Liver (tissue), 9 donors: ENCODE data around the gene HK2. TPM values are rescaled to one million over a fixed set of nuclear protein-coding genes. Genes with fewer than 3 reads are reported as not detected.

Source experiments
- DNase-seq: peaks from one replicate; pipeline ENCODE4 v3.0.0-alpha.2; 2017; ENCODE audit warnings: low spot score
- H3K27ac ChIP-seq, 2 donors: one replicate each; pipeline ENCODE4 v1.7.0; 2013; ENCODE audit warnings: inconsistent platforms in 2 of 2, low read length in 2 of 2, control low read depth in 1 of 2, low read depth in 1 of 2, mild to moderate bottlenecking in 1 of 2
- H3K27me3 ChIP-seq, 4 donors: one replicate each; pipeline versions ENCODE4 v1.6.1 to v1.7.0; 2013; ENCODE audit warnings: low read length in 3 of 4, inconsistent platforms in 1 of 4, mild to moderate bottlenecking in 1 of 4, moderate library complexity in 1 of 4; ENCODE audit not compliant: control insufficient read depth in 4 of 4, insufficient read depth in 4 of 4
- H3K36me3 ChIP-seq, 4 donors: one replicate each; pipeline versions ENCODE4 v1.6.1 to v1.7.0; 2013; ENCODE audit warnings: low read length in 3 of 4, mild to moderate bottlenecking in 3 of 4, low read depth in 1 of 4, moderate library complexity in 1 of 4; ENCODE audit not compliant: control insufficient read depth in 4 of 4, insufficient read depth in 3 of 4
- H3K4me1 ChIP-seq, 4 donors: one replicate each; pipeline versions ENCODE4 v1.6.1 to v1.7.0; 2013; ENCODE audit warnings: low read length in 3 of 4, mild to moderate bottlenecking in 3 of 4, moderate library complexity in 1 of 4; ENCODE audit not compliant: control insufficient read depth in 4 of 4, insufficient read depth in 4 of 4
- H3K4me3 ChIP-seq, 3 donors: one replicate each; pipeline versions ENCODE4 v1.6.1 to v1.7.0; 2013; ENCODE audit warnings: low read length in 3 of 3, control low read depth in 1 of 3, low read depth in 1 of 3, mild to moderate bottlenecking in 1 of 3
- H3K9ac ChIP-seq, 2 donors: one replicate each; pipeline ENCODE4 v1.7.0; 2013; ENCODE audit warnings: low read length in 2 of 2, mild to moderate bottlenecking in 2 of 2, moderate library complexity in 2 of 2, control low read depth in 1 of 2, low read depth in 1 of 2
- H3K9me3 ChIP-seq, 4 donors: one replicate each; pipeline versions ENCODE4 v1.6.1 to v1.7.0; 2013; ENCODE audit warnings: low read length in 3 of 4; ENCODE audit not compliant: control insufficient read depth in 4 of 4
- EGR1 ChIP-seq, 2 donors: IDR thresholded peaks; 2 replicates each; pipeline ENCODE4 v1.6.1; 2016 to 2018; ENCODE audit warnings: antibody characterized with exemption in 2 of 2, low read depth in 2 of 2
- FOXA1 ChIP-seq: IDR thresholded peaks from 2 replicates; pipeline ENCODE4 v1.6.1; 2016; ENCODE audit warnings: antibody characterized with exemption
- FOXA2 ChIP-seq: IDR thresholded peaks from 2 replicates; pipeline ENCODE4 v1.6.1; 2016; ENCODE audit warnings: antibody characterized with exemption
- GABPA ChIP-seq, 2 donors: IDR thresholded peaks in 1 of 2; conservative IDR thresholded peaks in 1 of 2; 2 replicates each; pipeline ENCODE4 v1.6.1; 2016; ENCODE audit warnings: antibody characterized with exemption in 2 of 2, mild to moderate bottlenecking in 1 of 2, moderate library complexity in 1 of 2
- HNF4A ChIP-seq, 2 donors: conservative IDR thresholded peaks; 2 replicates each; pipeline ENCODE4 v1.6.1; 2016; ENCODE audit warnings: antibody characterized with exemption in 2 of 2, mild to moderate bottlenecking in 2 of 2
- HNF4G ChIP-seq: IDR thresholded peaks from 2 replicates; pipeline ENCODE4 v1.6.1; 2016; ENCODE audit warnings: antibody characterized with exemption
- JUND ChIP-seq, 2 donors: IDR thresholded peaks; 2 replicates each; pipeline ENCODE4 v1.6.1; 2016; ENCODE audit warnings: antibody characterized with exemption in 2 of 2
- NR2F2 ChIP-seq: IDR thresholded peaks from 2 replicates; pipeline ENCODE4 v1.6.1; 2016; ENCODE audit warnings: antibody characterized with exemption
- RAD21 ChIP-seq, 2 donors: IDR thresholded peaks; 2 replicates each; pipeline ENCODE4 v1.6.1; 2016; ENCODE audit warnings: antibody characterized with exemption in 2 of 2, mild to moderate bottlenecking in 2 of 2
- RXRA ChIP-seq, 2 donors: IDR thresholded peaks; 2 replicates each; pipeline ENCODE4 v1.6.1; 2017 to 2018; ENCODE audit warnings: antibody characterized with exemption in 2 of 2, mild to moderate bottlenecking in 1 of 2
- SP1 ChIP-seq: IDR thresholded peaks from 2 replicates; pipeline ENCODE4 v1.6.1; 2018; ENCODE audit warnings: antibody characterized with exemption, mild to moderate bottlenecking
- TAF1 ChIP-seq: conservative IDR thresholded peaks from 2 replicates; pipeline ENCODE4 v1.6.1; 2016; ENCODE audit warnings: antibody characterized with exemption, mild to moderate bottlenecking
- YY1 ChIP-seq: IDR thresholded peaks from 2 replicates; pipeline ENCODE4 v1.6.1; 2016; ENCODE audit warnings: antibody characterized with exemption, mild to moderate bottlenecking
- WGBS: extraction: QIAGEN DNeasy Blood & Tissue Kit; methylation state at CpG from one replicate; pipeline ENCODE4 v1.1.7; 2013; 5-methylcytosine and 5-hydroxymethylcytosine counted together
- polyA plus RNA-seq, 2 donors: library from polyadenylated mRNA; stranded (reverse) in 1 of 2; unstranded in 1 of 2; fragments of 200-250 nt in 1 of 2; fragments of >200 nt in 1 of 2; fragmentation: Nextera tagmentation in 1 of 2; extraction: Ambion mirVana in 1 of 2; gene quantifications; one replicate each; pipeline versions ENCODE4 v1.2.1 to v1.2.3, GENCODE V29; 2013 to 2015
- total RNA-seq, 2 donors: library from RNA; depleted of rRNA; stranded (reverse); fragments of >200 nt; gene quantifications; one replicate each; pipeline ENCODE4 v1.2.3, GENCODE V29; 2014
- TF ChIP-seq, protein P1 (sequence below): IDR thresholded peaks from 2 replicates; pipeline ENCODE4 v1.6.1; 2016; ENCODE audit warnings: antibody characterized with exemption, mild to moderate bottlenecking
- TF ChIP-seq, protein P2 (sequence below): IDR thresholded peaks from 2 replicates; pipeline ENCODE4 v1.6.1; 2016; ENCODE audit warnings: antibody characterized with exemption
- TF ChIP-seq, protein P3 (sequence below): IDR thresholded peaks from 2 replicates; pipeline ENCODE4 v1.6.1; 2016; ENCODE audit warnings: antibody characterized with exemption
- TF ChIP-seq, protein P4 (sequence below): fragments of 150-350 bp; IDR thresholded peaks from 2 replicates; pipeline ENCODE4 v1.5.1; 2017; ENCODE audit warnings: improper control_type of control experiment, low read depth, low read length; ENCODE audit not compliant: missing input control
- TF ChIP-seq, protein P5 (sequence below): IDR thresholded peaks from 2 replicates; pipeline ENCODE4 v1.6.1; 2016; ENCODE audit warnings: antibody characterized with exemption
- donor health status: healthy.
- donor health status: healthy.
- donor health status: healthy.
- donor health status: healthy.
- donor health status: healthy.

Gene HK2
- total and polyA plus RNA-seq, 4 donors: 0.21 to 3.5 (median 1.0) TPM

DNA sequence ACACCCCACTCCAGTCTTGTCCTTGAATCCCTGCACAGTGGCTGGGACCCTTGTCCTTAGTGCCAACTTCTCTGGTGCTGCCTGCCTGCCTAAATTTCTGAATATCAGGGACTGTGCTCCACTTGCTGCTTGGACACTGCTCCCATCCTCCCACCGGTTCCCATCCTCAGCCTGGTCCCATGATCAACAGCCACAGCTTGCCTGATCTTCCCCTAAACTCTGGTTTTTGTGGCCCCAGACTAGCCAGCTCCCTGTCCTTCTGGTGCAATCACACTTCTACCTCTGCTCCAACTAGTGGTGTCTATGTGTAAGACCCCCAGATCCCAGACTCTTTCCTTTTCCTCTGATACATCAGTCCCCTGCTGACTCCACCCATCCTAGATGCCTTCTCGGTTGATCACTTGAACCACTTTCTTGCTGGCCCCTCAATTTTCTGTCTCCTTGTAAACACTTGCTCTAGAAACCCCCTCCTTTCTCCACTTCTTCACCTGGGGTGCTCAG lies 87.4 kb downstream of the HK2 start (continued):
- TF ChIP-seq, protein P1, sequence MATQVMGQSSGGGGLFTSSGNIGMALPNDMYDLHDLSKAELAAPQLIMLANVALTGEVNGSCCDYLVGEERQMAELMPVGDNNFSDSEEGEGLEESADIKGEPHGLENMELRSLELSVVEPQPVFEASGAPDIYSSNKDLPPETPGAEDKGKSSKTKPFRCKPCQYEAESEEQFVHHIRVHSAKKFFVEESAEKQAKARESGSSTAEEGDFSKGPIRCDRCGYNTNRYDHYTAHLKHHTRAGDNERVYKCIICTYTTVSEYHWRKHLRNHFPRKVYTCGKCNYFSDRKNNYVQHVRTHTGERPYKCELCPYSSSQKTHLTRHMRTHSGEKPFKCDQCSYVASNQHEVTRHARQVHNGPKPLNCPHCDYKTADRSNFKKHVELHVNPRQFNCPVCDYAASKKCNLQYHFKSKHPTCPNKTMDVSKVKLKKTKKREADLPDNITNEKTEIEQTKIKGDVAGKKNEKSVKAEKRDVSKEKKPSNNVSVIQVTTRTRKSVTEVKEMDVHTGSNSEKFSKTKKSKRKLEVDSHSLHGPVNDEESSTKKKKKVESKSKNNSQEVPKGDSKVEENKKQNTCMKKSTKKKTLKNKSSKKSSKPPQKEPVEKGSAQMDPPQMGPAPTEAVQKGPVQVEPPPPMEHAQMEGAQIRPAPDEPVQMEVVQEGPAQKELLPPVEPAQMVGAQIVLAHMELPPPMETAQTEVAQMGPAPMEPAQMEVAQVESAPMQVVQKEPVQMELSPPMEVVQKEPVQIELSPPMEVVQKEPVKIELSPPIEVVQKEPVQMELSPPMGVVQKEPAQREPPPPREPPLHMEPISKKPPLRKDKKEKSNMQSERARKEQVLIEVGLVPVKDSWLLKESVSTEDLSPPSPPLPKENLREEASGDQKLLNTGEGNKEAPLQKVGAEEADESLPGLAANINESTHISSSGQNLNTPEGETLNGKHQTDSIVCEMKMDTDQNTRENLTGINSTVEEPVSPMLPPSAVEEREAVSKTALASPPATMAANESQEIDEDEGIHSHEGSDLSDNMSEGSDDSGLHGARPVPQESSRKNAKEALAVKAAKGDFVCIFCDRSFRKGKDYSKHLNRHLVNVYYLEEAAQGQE: no peak
- TF ChIP-seq FOXA2: no peak
- TF ChIP-seq FOXA1: no peak

DNA sequence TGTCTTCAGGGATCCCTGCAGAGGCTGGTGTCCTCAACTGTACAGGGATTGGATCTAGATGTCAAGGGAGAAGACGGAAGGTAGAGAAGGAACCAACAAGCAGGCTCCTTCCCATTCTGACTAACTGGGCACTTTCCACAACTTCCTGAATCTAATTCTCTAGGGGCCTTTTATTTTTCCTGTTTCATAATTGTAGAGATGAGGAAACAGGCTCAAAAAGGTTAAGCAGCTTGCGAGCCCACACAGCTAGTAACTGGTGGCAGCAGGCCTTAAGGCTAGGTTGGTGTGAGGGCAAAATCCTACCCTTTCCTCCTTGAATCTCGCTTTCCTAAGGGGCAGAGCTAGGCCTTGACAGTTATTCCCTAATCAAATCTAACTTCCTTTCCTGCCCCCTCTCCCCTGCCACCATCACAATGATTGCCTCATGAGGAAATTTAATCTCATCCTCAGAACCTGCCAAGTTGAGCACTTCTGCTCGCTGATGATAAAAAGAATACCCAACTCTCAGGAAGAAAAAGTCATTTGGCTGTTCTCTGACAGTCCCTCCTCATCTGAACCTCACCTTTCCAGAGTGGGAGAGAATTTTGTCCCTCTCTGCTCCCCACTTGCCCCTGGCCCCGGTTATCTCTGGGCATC lies 88.8 kb downstream of the HK2 start:
- no peak overlapping the region for H3K4me3 ChIP-seq
- H3K9ac ChIP-seq: no peak overlapping the region
- no peak for DNase-seq
- H3K4me1 ChIP-seq: peaks cover 0 to 3% (median 0%) of the 10 kb centered on the region in 4 donors
- no peaks in the 10 kb centered on the region for H3K36me3 ChIP-seq
- 75% methylated on average over 5 of the region's 5 CpGs for WGBS
- TF ChIP-seq HNF4A (conservative IDR thresholded peaks at IDR 0.05) (no peak), TAF1 (no peak), EGR1 (IDR thresholded peaks at IDR 0.05; ENCODE audit: low read depth in 2 of 2) (no peak), HNF4G (no peak), FOXA1 (no peak), RAD21 (IDR thresholded peaks at IDR 0.05) (no peak), GABPA (IDR thresholded peaks at IDR 0.05 in 1 of 2, conservative IDR thresholded peaks at IDR 0.05 in 1 of 2) (no peak), RXRA (IDR thresholded peaks at IDR 0.05) (no peak), YY1 (no peak), FOXA2 (no peak), NR2F2 (no peak), JUND (IDR thresholded peaks at IDR 0.05) (no peak), SP1 (no peak)
- TF ChIP-seq, protein P2, sequence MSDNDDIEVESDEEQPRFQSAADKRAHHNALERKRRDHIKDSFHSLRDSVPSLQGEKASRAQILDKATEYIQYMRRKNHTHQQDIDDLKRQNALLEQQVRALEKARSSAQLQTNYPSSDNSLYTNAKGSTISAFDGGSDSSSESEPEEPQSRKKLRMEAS: no peak
- TF ChIP-seq, protein P3, sequence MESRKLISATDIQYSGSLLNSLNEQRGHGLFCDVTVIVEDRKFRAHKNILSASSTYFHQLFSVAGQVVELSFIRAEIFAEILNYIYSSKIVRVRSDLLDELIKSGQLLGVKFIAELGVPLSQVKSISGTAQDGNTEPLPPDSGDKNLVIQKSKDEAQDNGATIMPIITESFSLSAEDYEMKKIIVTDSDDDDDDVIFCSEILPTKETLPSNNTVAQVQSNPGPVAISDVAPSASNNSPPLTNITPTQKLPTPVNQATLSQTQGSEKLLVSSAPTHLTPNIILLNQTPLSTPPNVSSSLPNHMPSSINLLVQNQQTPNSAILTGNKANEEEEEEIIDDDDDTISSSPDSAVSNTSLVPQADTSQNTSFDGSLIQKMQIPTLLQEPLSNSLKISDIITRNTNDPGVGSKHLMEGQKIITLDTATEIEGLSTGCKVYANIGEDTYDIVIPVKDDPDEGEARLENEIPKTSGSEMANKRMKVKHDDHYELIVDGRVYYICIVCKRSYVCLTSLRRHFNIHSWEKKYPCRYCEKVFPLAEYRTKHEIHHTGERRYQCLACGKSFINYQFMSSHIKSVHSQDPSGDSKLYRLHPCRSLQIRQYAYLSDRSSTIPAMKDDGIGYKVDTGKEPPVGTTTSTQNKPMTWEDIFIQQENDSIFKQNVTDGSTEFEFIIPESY: no peak
- TF ChIP-seq, protein P4, sequence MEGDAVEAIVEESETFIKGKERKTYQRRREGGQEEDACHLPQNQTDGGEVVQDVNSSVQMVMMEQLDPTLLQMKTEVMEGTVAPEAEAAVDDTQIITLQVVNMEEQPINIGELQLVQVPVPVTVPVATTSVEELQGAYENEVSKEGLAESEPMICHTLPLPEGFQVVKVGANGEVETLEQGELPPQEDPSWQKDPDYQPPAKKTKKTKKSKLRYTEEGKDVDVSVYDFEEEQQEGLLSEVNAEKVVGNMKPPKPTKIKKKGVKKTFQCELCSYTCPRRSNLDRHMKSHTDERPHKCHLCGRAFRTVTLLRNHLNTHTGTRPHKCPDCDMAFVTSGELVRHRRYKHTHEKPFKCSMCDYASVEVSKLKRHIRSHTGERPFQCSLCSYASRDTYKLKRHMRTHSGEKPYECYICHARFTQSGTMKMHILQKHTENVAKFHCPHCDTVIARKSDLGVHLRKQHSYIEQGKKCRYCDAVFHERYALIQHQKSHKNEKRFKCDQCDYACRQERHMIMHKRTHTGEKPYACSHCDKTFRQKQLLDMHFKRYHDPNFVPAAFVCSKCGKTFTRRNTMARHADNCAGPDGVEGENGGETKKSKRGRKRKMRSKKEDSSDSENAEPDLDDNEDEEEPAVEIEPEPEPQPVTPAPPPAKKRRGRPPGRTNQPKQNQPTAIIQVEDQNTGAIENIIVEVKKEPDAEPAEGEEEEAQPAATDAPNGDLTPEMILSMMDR: no peak
- TF ChIP-seq, protein P5, sequence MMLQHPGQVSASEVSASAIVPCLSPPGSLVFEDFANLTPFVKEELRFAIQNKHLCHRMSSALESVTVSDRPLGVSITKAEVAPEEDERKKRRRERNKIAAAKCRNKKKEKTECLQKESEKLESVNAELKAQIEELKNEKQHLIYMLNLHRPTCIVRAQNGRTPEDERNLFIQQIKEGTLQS: no peak
- TF ChIP-seq, protein P1: no peak
- peaks cover 0 to 3% (median 0%) of the 10 kb centered on the region in 4 donors for H3K9me3 ChIP-seq
- H3K27me3 ChIP-seq: no peaks in the 10 kb centered on the region
- no peak overlapping the region for H3K27ac ChIP-seq
